Measurements from ENCODE around the gene SZT2. TPM values are rescaled to one million over a fixed set of nuclear protein-coding genes. Genes with fewer than 3 reads are reported as not detected.

SZT2 gene
- total RNA-seq, 1 experiment from 2014 or later = 22.2 TPM

GRCh38 chr1:43437031-43437973, 47.6 kb downstream of the SZT2 start:
- no peak for ATAC-seq
- Histone ChIP-seq H3K4me3 (ENCODE audit: low read length) (no peak overlapping the region), H3K36me3 (ENCODE audit: low read depth, low read length) (peaks cover 3% of the 10 kb centered on the region), H2AFZ (ENCODE audit: low read length) (no peak overlapping the region), H3K79me2 (ENCODE audit: low read length) (no peaks in the 10 kb centered on the region), H3K9me3 (ENCODE audit: low read length) (no peaks in the 10 kb centered on the region), H3K27me3 (ENCODE audit: low read length) (no peaks in the 10 kb centered on the region), H3K9me2 (replicated peaks; ENCODE audit: low read length) (no peaks in the 10 kb centered on the region), H3K4me1 (ENCODE audit: insufficient read depth, low read length) (no peaks in the 10 kb centered on the region), H3K27ac (ENCODE audit: low read length) (no peak overlapping the region), H3K9ac (ENCODE audit: low read length) (no peak overlapping the region), H4K20me1 (ENCODE audit: low read length) (no peaks in the 10 kb centered on the region), H3F3A (ENCODE audit: low read length, unreplicated experiment) (no peaks in the 10 kb centered on the region), H3K4me2 (ENCODE audit: low read length) (no peak overlapping the region)
- CTCF ChIA-PET = interaction anchor here (0.7 kb wide), 1 partner anchor 21 kb away, joined by 3 read pairs; no protein-coding TSS in a partner anchor
- no TSS peak for BruUV-seq (replicated peaks)
- intact Hi-C loops (cut with micrococcal nuclease) = no loop called here
- TF ChIP-seq EZH2phosphoT487 (IDR thresholded peaks at IDR 0.05; ENCODE audit: borderline replicate concordance, low read length) (no peak), EZH2 (IDR thresholded peaks at IDR 0.05; ENCODE audit: low read length, unreplicated experiment) (no peak), CTCF (conservative IDR thresholded peaks at IDR 0.05; ENCODE audit: low read depth, low read length) (no peak)
- POLR2A ChIA-PET (ENCODE audit: unreplicated experiment) = no interaction called here
- no peak for DNase-seq

- Histone ChIP-seq H3K4me1 (ENCODE audit: insufficient read depth, low read length) (no peaks in the 10 kb centered on the region), H3K36me3 (ENCODE audit: low read depth, low read length) (no peaks in the 10 kb centered on the region; the same call in 1 of the 2 replicates), H3K9me3 (ENCODE audit: low read length) (no peaks in the 10 kb centered on the region), H3K9me2 (replicated peaks; ENCODE audit: low read length) (no peaks in the 10 kb centered on the region), H3K4me2 (ENCODE audit: low read length) (no peak overlapping the region), H3K27ac (ENCODE audit: low read length) (no peak overlapping the region), H2AFZ (ENCODE audit: low read length) (no peak overlapping the region), H3F3A (ENCODE audit: low read length, unreplicated experiment) (no peaks in the 10 kb centered on the region), H3K27me3 (ENCODE audit: low read length) (no peaks in the 10 kb centered on the region), H4K20me1 (ENCODE audit: low read length) (no peaks in the 10 kb centered on the region), H3K79me2 (ENCODE audit: low read length) (no peaks in the 10 kb centered on the region), H3K4me3 (ENCODE audit: low read length) (no peak overlapping the region), H3K9ac (ENCODE audit: low read length) (no peak overlapping the region)
- ChIA-PET POLR2A (ENCODE audit: unreplicated experiment) (no interaction called here), CTCF (interaction anchor here (0.7 kb wide), 1 partner anchor 20 kb away, joined by 3 read pairs; no protein-coding TSS in a partner anchor)
- no peak for TF ChIP-seq EZH2 (IDR thresholded peaks at IDR 0.05; ENCODE audit: low read length, unreplicated experiment)
- TF ChIP-seq EZH2phosphoT487 (IDR thresholded peaks at IDR 0.05; ENCODE audit: borderline replicate concordance, low read length) = no peak
- TF ChIP-seq CTCF (conservative IDR thresholded peaks at IDR 0.05; ENCODE audit: low read depth, low read length) = no peak
- BruUV-seq (replicated peaks) = no TSS peak
- intact Hi-C loops (cut with micrococcal nuclease) = no loop called here
- no peak for DNase-seq
- ATAC-seq = no peak
Measured at GRCh38 chr1:43438006-43438405, 48.3 kb downstream of the SZT2 start.

GRCh38 chr1:43438576-43438952, 48.9 kb downstream of the SZT2 start:
- no TSS peak for BruUV-seq (replicated peaks)
- ChIA-PET POLR2A (ENCODE audit: unreplicated experiment) (no interaction called here), CTCF (no interaction called here)
- Histone ChIP-seq H3K4me1 (ENCODE audit: insufficient read depth, low read length) (no peaks in the 10 kb centered on the region), H3F3A (ENCODE audit: low read length, unreplicated experiment) (no peaks in the 10 kb centered on the region), H4K20me1 (ENCODE audit: low read length) (no peaks in the 10 kb centered on the region), H3K4me3 (ENCODE audit: low read length) (no peak overlapping the region), H3K9me2 (replicated peaks; ENCODE audit: low read length) (no peaks in the 10 kb centered on the region), H3K4me2 (ENCODE audit: low read length) (no peak overlapping the region), H3K27me3 (ENCODE audit: low read length) (no peaks in the 10 kb centered on the region), H3K9me3 (ENCODE audit: low read length) (no peaks in the 10 kb centered on the region), H3K36me3 (ENCODE audit: low read depth, low read length) (no peaks in the 10 kb centered on the region; the same call in 1 of the 2 replicates), H2AFZ (ENCODE audit: low read length) (no peak overlapping the region), H3K79me2 (ENCODE audit: low read length) (no peaks in the 10 kb centered on the region), H3K9ac (ENCODE audit: low read length) (no peak overlapping the region), H3K27ac (ENCODE audit: low read length) (no peak overlapping the region)
- DNase-seq (no peak), ATAC-seq (no peak)
- intact Hi-C loops (cut with micrococcal nuclease) = no loop called here
- TF ChIP-seq CTCF (conservative IDR thresholded peaks at IDR 0.05; ENCODE audit: low read depth, low read length) (no peak), EZH2phosphoT487 (IDR thresholded peaks at IDR 0.05; ENCODE audit: borderline replicate concordance, low read length) (no peak), EZH2 (IDR thresholded peaks at IDR 0.05; ENCODE audit: low read length, unreplicated experiment) (no peak)

Measured in PC-3 (cell line).